Activated CD8-positive, alpha-beta T cell treated with anti-CD3 and anti-CD28 coated beads, Interleukin-2, amount 10 ng/mL, durations not matched to agents 7 days and 5 days (primary cell): ENCODE data around the gene SEMA5B. TPM values are rescaled to one million over a fixed set of nuclear protein-coding genes. Genes with fewer than 3 reads are reported as not detected.

Source experiments
- ATAC-seq: fragments of 150-1000 bp; cut with Tn5 transposase; one replicate; pipeline ENCODE4 v1.10.0; 2021; ENCODE audit warnings: moderate library complexity
- CTCF ChIA-PET: fragments of 350-600 bp; sonication (Branson Sonifier 250); formaldehyde crosslinking; loops from one replicate; lab custom pipeline; 2021; ENCODE audit warnings: antibody characterized with exemption; lab: Charles Lee
- POLR2A ChIA-PET: fragments of 350-600 bp; sonication (Branson Sonifier 250); formaldehyde crosslinking; loops from one replicate; lab custom pipeline; 2021; ENCODE audit warnings: antibody characterized with exemption; lab: Charles Lee
- DNase-seq: peaks from one replicate; pipeline ENCODE4 v3.0.0-alpha.2; 2020
- H3K27ac Mint-ChIP-seq: one replicate; pipeline ENCODE4 v1.8.0; 2021; ENCODE audit warnings: mild to moderate bottlenecking, mixed read lengths
- H3K27me3 Mint-ChIP-seq: one replicate; pipeline ENCODE4 v1.8.0; 2021; ENCODE audit warnings: low read depth, mixed read lengths
- H3K36me3 Mint-ChIP-seq: one replicate; pipeline ENCODE4 v1.8.0; 2021; ENCODE audit warnings: low read depth, mixed read lengths
- H3K4me1 Mint-ChIP-seq: one replicate; pipeline ENCODE4 v1.8.0; 2021; ENCODE audit warnings: low read depth, mixed read lengths
- H3K4me3 Mint-ChIP-seq: one replicate; pipeline ENCODE4 v1.8.0; 2021; ENCODE audit warnings: mild to moderate bottlenecking, mixed read lengths
- H3K9me3 Mint-ChIP-seq: one replicate; pipeline ENCODE4 v1.8.0; 2022; ENCODE audit warnings: mixed read lengths; ENCODE audit not compliant: insufficient read depth
- total RNA-seq, 2 experiments: library from RNA; stranded (reverse); gene quantifications; one replicate each; pipeline ENCODE4 v1.2.3, GENCODE V29; 2021

Gene SEMA5B
- total RNA-seq, 2 experiments from 2014 or later, result not detected

DNA sequence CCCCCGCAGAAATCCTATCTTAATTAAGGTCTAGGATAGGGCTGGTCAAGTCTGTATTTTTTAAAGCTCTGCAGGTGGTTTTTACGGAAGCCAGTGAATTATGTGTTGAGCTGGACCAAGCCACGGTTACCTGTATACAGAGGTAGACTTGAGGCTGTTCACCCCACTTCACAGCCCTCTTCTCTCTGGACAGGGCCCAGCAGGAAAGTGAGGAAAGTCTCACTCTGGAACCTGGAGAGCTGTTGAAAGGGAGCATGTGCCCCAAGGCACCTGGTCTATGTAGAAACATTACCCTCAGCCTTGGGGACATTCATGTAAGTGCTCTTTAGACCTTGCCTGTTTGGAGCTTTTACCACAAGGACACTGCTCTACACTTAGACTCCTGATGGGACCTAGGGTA, 6.9 kb downstream of the SEMA5B start:
- ChIA-PET POLR2A (no interaction called here), CTCF (interaction anchor here (1.0 kb wide), 1 partner anchor 28 kb away, joined by 4 read pairs; no protein-coding TSS in a partner anchor)
- DNase-seq (no peak), ATAC-seq (no peak)
- H3K27ac Mint-ChIP-seq, result no peak overlapping the region
- H3K27me3 Mint-ChIP-seq, result peaks cover 65% of the 10 kb centered on the region
- H3K4me1 Mint-ChIP-seq, result no peaks in the 10 kb centered on the region
- no peak overlapping the region for H3K4me3 Mint-ChIP-seq
- H3K9me3 Mint-ChIP-seq, result no peaks in the 10 kb centered on the region
- no peaks in the 10 kb centered on the region for H3K36me3 Mint-ChIP-seq

DNA sequence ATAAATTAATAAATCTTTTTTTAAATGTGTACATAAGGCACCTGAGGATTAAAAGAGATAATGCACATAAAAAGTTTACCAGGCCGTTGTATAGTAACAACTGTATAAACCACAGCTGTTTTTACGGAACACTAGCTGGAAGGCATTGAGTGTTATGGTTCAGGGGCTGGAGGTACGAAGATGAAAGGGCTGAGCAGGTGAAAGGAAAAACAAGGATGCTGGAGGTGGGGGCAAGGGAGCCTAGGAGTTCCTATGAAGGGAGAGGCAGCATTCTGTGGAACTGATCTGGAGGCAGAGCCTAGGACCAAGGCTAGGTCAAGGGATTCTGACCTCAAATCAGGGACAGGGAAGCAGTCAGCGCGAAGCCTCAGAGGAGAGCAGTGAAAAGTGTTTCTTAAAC, 8.0 kb downstream of the SEMA5B start:
- peaks cover 63% of the 10 kb centered on the region for H3K27me3 Mint-ChIP-seq
- CTCF ChIA-PET, result interaction anchor here (1.0 to 1.9 kb wide), 2 partner anchors 8 to 27 kb away, joined by 4 to 10 read pairs; partner anchors contain the start of gene SEMA5B
- H3K27ac Mint-ChIP-seq, result no peak overlapping the region

DNA sequence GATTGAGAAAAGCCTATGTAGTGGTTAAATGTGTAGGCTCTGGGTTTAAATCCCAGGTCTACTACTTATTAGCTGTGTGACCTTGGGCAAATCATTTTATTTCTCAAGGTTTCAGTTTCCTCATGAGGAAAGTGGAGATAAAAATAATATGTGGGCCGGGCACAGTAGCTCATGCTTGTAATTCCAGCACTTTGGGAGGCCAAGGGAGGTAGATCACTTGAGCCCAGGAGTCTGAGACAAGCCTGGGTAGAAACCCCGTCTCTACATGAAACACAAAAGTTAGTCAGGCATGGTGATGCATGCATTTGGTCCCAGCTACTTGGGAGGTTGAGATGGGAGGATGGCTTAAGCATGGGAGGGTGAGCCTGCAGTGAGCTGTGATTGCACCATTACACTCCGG, 8.4 kb downstream of the SEMA5B start:
- no peak overlapping the region for H3K27ac Mint-ChIP-seq
- peaks cover 62% of the 10 kb centered on the region for H3K27me3 Mint-ChIP-seq
- no peaks in the 10 kb centered on the region for H3K36me3 Mint-ChIP-seq
- ChIA-PET POLR2A (no interaction called here), CTCF (interaction anchor here (1.9 kb wide), 1 partner anchor 9 kb away, joined by 10 read pairs; the partner anchor contains the start of gene SEMA5B)
- H3K4me1 Mint-ChIP-seq, result no peaks in the 10 kb centered on the region
- H3K4me3 Mint-ChIP-seq, result no peak overlapping the region
- no peaks in the 10 kb centered on the region for H3K9me3 Mint-ChIP-seq
- no peak for ATAC-seq
- no peak for DNase-seq

More for the DNA sequence above, 8.0 kb downstream of the SEMA5B start:
- Mint-ChIP-seq H3K9me3 (no peaks in the 10 kb centered on the region), H3K36me3 (no peaks in the 10 kb centered on the region), H3K4me3 (no peak overlapping the region), H3K4me1 (no peaks in the 10 kb centered on the region)
- POLR2A ChIA-PET, result no interaction called here
- ATAC-seq (no peak), DNase-seq (no peak)

DNA sequence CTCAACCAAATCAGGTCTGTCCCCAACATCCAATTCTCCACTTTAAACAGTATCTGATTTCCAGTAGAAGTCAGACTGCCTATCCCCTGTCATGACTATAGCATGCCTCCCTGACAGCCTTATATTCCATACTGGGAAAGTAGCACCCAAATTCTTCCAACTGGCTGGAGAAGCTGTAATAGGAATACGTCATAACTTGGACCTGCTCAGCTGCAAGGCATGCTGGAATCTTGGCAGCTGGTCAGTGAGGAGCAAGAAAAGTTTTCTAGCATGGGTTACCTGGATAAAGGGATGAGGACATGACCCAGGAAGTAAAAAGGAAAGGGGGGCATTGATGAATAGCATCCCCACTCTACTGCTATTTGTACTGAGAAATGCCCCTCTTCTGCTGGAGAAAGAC, 8.9 kb downstream of the SEMA5B start:
- Mint-ChIP-seq H3K36me3 (no peaks in the 10 kb centered on the region), H3K4me1 (no peaks in the 10 kb centered on the region), H3K4me3 (no peak overlapping the region), H3K27me3 (peaks cover 58% of the 10 kb centered on the region), H3K9me3 (no peaks in the 10 kb centered on the region), H3K27ac (no peak overlapping the region)
- POLR2A ChIA-PET, result no interaction called here
- DNase-seq, result no peak
- no peak for ATAC-seq
- CTCF ChIA-PET, result interaction anchor here (1.9 kb wide), 1 partner anchor 9 kb away, joined by 10 read pairs; the partner anchor contains the start of gene SEMA5B

DNA sequence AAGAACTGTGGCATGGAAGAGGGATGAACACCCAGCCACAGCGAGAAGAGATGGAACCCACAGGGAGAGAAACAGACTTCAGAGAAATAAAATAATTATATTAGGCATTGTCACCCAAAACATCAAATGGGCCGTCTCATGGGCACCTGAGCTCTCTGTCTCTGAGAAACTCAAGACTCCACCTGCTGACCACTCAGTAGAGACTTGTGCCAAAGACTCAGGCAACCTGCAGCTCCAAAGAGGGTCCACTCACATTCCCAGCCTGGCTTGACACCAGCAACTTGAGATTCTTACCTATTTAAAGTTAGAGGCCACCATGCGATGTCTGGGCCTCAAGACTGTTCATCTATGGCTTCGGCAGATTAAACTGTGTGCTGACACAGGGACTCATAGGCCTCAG, 12.0 kb downstream of the SEMA5B start:
- no peaks in the 10 kb centered on the region for H3K9me3 Mint-ChIP-seq
- ChIA-PET CTCF (interaction anchor here (1.1 kb wide), 1 partner anchor 14 kb away, joined by 4 read pairs; no protein-coding TSS in a partner anchor), POLR2A (interaction anchor here (1.1 kb wide), 1 partner anchor 16 kb away, joined by 3 read pairs; no protein-coding TSS in a partner anchor)
- H3K4me3 Mint-ChIP-seq, result no peak overlapping the region
- H3K4me1 Mint-ChIP-seq, result no peaks in the 10 kb centered on the region
- no peak for DNase-seq
- H3K27me3 Mint-ChIP-seq, result peaks cover 38% of the 10 kb centered on the region
- H3K27ac Mint-ChIP-seq, result no peak overlapping the region
- no peaks in the 10 kb centered on the region for H3K36me3 Mint-ChIP-seq
- no peak for ATAC-seq

DNA sequence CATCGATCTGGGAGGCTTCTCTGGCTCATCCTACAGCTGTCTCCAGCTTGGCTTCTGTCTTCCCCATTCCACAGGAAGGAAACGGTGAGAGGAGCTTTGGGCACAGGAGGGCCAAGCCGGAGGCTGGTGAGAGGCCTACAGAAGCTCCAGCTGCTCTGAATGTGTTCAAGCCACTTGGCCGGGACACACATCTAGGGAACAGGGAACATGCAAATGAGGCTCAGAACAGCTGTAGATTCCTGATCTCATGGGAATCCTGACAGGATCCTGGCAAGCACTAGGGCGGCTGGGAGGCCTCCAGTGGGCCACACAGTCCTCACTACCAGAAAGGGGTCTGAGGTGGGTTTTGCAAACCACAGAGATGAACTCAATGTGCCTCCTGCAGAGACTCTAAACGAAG, 13.7 kb downstream of the SEMA5B start:
- no peaks in the 10 kb centered on the region for H3K4me1 Mint-ChIP-seq
- no peaks in the 10 kb centered on the region for H3K36me3 Mint-ChIP-seq
- ChIA-PET POLR2A (no interaction called here), CTCF (interaction anchor here (1.1 kb wide), 1 partner anchor 17 kb away, joined by 4 read pairs; no protein-coding TSS in a partner anchor)
- no peak overlapping the region for H3K27ac Mint-ChIP-seq
- H3K27me3 Mint-ChIP-seq, result peaks cover 41% of the 10 kb centered on the region
- no peaks in the 10 kb centered on the region for H3K9me3 Mint-ChIP-seq
- no peak overlapping the region for H3K4me3 Mint-ChIP-seq
- ATAC-seq (no peak), DNase-seq (no peak)

DNA sequence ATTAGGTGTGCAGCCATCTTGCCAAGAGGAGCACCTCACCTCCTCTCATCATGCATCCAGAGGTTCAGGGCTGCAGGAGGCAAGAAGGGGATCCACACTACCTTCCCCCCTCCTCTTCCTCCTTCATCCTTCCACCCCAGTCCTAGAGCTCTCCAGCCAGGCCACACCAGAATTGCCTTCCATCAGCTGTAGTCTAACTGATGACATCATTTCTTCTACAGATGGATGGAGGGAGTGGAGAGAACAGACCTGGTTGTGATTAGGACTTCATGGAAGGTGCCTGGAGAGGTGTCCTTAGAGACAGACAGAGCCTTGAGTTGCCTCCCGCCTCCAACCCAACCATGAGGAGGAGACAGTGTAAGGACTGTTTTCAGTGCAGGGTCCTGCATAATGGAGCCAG, 14.9 kb downstream of the SEMA5B start:
- Mint-ChIP-seq H3K9me3 (no peaks in the 10 kb centered on the region), H3K27me3 (peaks cover 42% of the 10 kb centered on the region), H3K27ac (no peak overlapping the region), H3K4me3 (no peak overlapping the region), H3K4me1 (no peaks in the 10 kb centered on the region), H3K36me3 (no peaks in the 10 kb centered on the region)
- CTCF ChIA-PET, result no interaction called here
- ATAC-seq, result no peak
- POLR2A ChIA-PET, result no interaction called here
- DNase-seq, result no peak

DNA sequence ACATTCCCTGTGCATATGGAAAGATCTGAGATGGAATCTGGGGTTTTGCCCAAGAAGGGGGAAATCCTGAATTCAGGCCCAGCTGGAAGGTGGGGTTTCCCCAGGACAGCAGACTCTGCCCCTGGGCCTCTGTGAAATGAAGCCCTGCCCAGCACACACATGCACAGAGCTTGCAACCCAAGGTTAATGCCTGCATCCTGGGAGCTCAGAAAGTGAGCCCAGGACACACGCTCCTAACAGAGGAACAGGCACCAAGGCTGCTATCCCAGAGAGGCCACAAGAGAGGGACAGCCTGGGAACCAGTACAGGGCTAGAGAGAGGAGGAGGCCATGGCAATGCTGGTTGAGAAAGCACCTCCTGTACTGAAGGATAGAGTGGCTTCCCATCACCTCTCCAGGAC, 16.1 kb downstream of the SEMA5B start:
- Mint-ChIP-seq H3K36me3 (no peaks in the 10 kb centered on the region), H3K27me3 (peaks cover 44% of the 10 kb centered on the region), H3K9me3 (no peaks in the 10 kb centered on the region), H3K4me3 (no peak overlapping the region), H3K27ac (no peak overlapping the region), H3K4me1 (no peaks in the 10 kb centered on the region)
- ATAC-seq (no peak), DNase-seq (no peak)
- POLR2A ChIA-PET, result no interaction called here
- CTCF ChIA-PET, result no interaction called here

DNA sequence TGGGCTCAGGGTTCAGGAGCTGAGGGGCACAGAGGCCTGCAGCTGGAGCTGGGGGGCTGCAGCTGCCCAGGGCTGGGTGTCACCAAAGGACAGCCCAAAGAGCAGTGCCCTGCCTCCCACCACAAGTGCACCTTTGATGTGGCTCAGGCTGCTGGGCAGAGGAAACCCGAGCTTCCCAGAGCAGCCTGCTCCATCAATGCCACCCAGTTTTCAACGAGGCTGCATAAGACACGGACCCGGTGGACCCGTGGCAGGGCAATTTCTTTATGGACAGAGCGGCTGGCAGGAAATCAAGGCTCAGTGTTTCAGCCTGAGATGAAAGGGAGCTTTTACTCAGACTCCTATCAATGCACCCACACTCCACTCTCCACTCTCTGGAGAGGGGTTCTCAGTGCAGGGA, 18.7 kb downstream of the SEMA5B start:
- no peak overlapping the region for H3K4me3 Mint-ChIP-seq
- no peaks in the 10 kb centered on the region for H3K36me3 Mint-ChIP-seq
- ChIA-PET POLR2A (interaction anchor here (0.7 kb wide), 1 partner anchor 8 kb away, joined by 3 read pairs; no protein-coding TSS in a partner anchor), CTCF (no interaction called here)
- no peaks in the 10 kb centered on the region for H3K4me1 Mint-ChIP-seq
- no peaks in the 10 kb centered on the region for H3K9me3 Mint-ChIP-seq
- ATAC-seq (no peak), DNase-seq (no peak)
- H3K27ac Mint-ChIP-seq, result no peak overlapping the region
- H3K27me3 Mint-ChIP-seq, result peaks cover 47% of the 10 kb centered on the region

DNA sequence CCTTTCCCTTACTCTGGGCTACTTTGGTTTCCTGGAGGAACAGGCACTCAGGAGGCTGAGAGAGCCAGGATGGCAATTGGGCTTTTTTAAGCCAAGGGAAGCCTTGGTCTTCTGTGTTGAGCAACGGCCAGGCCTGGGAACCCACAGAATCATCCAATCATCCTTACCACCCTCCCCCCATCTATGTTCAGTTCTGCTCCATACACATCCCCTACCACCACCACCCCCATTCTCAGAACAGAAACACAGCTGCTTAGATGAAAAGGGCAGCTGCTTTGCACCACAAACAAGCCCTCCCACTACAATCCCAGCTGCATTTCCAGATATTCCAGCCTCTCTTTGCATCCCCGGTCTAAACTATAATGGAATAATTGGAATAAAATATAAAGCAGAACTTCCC, 21.0 kb downstream of the SEMA5B start:
- ChIA-PET POLR2A (no interaction called here), CTCF (no interaction called here)
- Mint-ChIP-seq H3K9me3 (no peaks in the 10 kb centered on the region), H3K27me3 (peaks cover 56% of the 10 kb centered on the region), H3K4me1 (peaks cover 9% of the 10 kb centered on the region), H3K27ac (no peak overlapping the region), H3K4me3 (no peak overlapping the region), H3K36me3 (no peaks in the 10 kb centered on the region)
- no peak for DNase-seq
- no peak for ATAC-seq

DNA sequence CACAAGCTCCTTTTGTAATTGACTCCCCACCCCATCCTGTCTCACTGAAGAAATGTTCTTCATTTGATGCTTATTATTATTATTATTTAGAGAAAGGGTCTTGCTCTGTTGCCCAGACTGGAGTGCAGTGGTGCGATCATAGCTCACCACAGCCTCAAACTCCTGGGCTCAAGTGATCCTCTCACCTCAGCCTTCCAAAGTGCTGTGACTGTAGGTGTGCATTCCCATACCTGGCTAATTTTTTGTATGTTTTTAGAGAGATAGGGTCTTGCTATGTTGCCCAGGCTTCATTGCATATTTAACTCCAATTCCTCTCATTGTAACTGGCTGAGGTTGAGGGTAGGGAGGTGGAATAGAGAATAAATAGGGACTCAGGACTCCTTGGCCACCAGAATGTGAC, 22.3 kb downstream of the SEMA5B start:
- Mint-ChIP-seq H3K27ac (no peak overlapping the region), H3K9me3 (no peaks in the 10 kb centered on the region), H3K4me3 (no peak overlapping the region), H3K27me3 (peaks cover 59% of the 10 kb centered on the region), H3K36me3 (no peaks in the 10 kb centered on the region), H3K4me1 (peaks cover 9% of the 10 kb centered on the region)
- POLR2A ChIA-PET, result interaction anchor here (0.7 kb wide), 1 partner anchor 52 kb away, joined by 3 read pairs; no protein-coding TSS in a partner anchor
- ATAC-seq (no peak), DNase-seq (no peak)
- CTCF ChIA-PET, result no interaction called here

DNA sequence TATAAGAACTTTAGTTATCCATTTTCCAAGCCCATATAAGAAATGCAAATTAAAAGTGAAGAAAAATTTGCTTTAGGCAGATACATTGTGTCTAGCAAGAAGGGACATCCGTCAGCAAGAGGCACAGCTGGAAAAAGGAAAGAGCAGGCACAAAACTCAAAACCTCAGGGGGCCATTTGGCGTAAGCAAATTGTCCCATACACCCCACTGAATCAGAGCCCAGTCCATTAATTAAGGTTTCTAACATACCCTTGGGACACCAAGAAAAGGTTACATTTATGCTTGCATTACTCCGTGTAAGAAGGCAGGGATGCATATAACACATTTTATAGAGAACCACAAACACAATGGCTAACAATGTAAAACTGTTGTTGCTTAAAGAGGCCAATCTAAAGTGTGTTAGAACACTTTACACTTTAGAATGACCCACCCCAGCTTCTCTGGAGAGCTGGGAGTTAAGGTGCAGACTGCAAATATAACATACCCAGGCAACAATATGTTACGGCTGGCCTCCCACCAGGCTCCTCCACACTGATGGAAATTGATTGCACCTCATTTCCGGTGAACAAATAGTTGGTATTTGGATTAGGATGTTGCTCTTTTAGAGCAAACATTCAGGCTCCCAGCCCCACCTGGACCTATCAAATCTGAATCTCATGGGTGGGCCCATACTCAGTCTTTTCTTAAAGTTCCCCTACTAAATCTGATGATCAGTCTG, 23.2 kb downstream of the SEMA5B start:
- H3K4me1 Mint-ChIP-seq, result peaks cover 9% of the 10 kb centered on the region
- POLR2A ChIA-PET, result no interaction called here
- no peak overlapping the region for H3K4me3 Mint-ChIP-seq
- ATAC-seq, result no peak
- H3K27ac Mint-ChIP-seq, result no peak overlapping the region
- no peak for DNase-seq
- peaks cover 53% of the 10 kb centered on the region for H3K27me3 Mint-ChIP-seq
- no peaks in the 10 kb centered on the region for H3K36me3 Mint-ChIP-seq
- CTCF ChIA-PET, result no interaction called here
- no peaks in the 10 kb centered on the region for H3K9me3 Mint-ChIP-seq
